SK-N-SH (cell line): ENCODE results near the gene PPIL1. TPM values are rescaled to one million over a fixed set of nuclear protein-coding genes. Genes with fewer than 3 reads are reported as not detected.

ENCODE experiments used
- CTCF ChIA-PET: fragments of 300-600, 350-600 bp; formaldehyde crosslinking; extraction: SDS; loops from one replicate; lab custom pipeline; 2021; lab: Yijun Ruan, JAX
- POLR2A ChIA-PET: fragments of 350-600 bp; sonication (Branson Sonifier 250); formaldehyde crosslinking; extraction: SDS; loops from one replicate; lab custom pipeline; 2020; ENCODE audit warnings: antibody characterized with exemption, inconsistent platforms; lab: Yijun Ruan, JAX
- DNase-seq: peaks from one replicate; pipeline ENCODE4 v3.0.0; 2012
- H2AFZ ChIP-seq: fragments of 200-600 bp; sonication (generic); 2 replicates; pipeline ENCODE4 v1.8.1; 2016; ENCODE audit warnings: antibody characterized with exemption, mild to moderate bottlenecking, low read depth
- H3F3A ChIP-seq: fragments of 200-600 bp; sonication (generic); replicated peaks from 2 replicates; pipeline ENCODE3; 2016; ENCODE audit warnings: antibody characterized with exemption, mild to moderate bottlenecking; ENCODE audit not compliant: insufficient read depth
- H3K27ac ChIP-seq, 2 experiments: fragments of 200-500 bp in 1 of 2; fragments of 200-600 bp in 1 of 2; sonication (Bioruptor generic) in 1 of 2; sonication (generic), shearing (Covaris generic) in 1 of 2; 2 replicates each; pipeline versions ENCODE4 v1.5.1 to v1.6.1; 2014 to 2016; ENCODE audit warnings: low read depth in 2 of 2, inconsistent platforms in 1 of 2, low read length in 1 of 2, mild to moderate bottlenecking in 1 of 2, mixed read lengths in 1 of 2
- H3K27me3 ChIP-seq: fragments of 200-600 bp; sonication (generic), shearing (Covaris generic); 2 replicates; pipeline ENCODE4 v1.6.1; 2016; ENCODE audit warnings: mixed run types; ENCODE audit not compliant: insufficient read depth
- H3K36me3 ChIP-seq, 2 experiments: fragments of 200-500 bp in 1 of 2; fragments of 200-600 bp in 1 of 2; sonication (Bioruptor generic) in 1 of 2; sonication (generic) in 1 of 2; replicated peaks in 1 of 2; 2 replicates each; pipeline versions ENCODE3 to v1.5.1; 2014 to 2016; ENCODE audit warnings: low read length in 1 of 2, mild to moderate bottlenecking in 1 of 2; ENCODE audit not compliant: insufficient read depth in 2 of 2, control insufficient read depth in 1 of 2
- H3K4me1 ChIP-seq, 2 experiments: fragments of 200-500 bp in 1 of 2; fragments of 200-600 bp in 1 of 2; sonication (Bioruptor generic) in 1 of 2; sonication (generic), shearing (Covaris generic) in 1 of 2; 2 replicates each; pipeline versions ENCODE4 v1.5.1 to v1.6.1; 2014 to 2016; ENCODE audit warnings: low read depth in 1 of 2, low read length in 1 of 2, mixed run types in 1 of 2; ENCODE audit not compliant: insufficient read depth in 2 of 2, control insufficient read depth in 1 of 2
- H3K4me2 ChIP-seq: fragments of 200-600 bp; sonication (generic), shearing (Covaris generic); 2 replicates; pipeline ENCODE4 v1.6.1; 2017; ENCODE audit warnings: mixed run types
- H3K4me3 ChIP-seq, 2 experiments: fragments of 200-500 bp in 1 of 2; fragments of 200-600 bp in 1 of 2; sonication (Bioruptor generic) in 1 of 2; sonication (generic), shearing (Covaris generic) in 1 of 2; 2 replicates each; pipeline versions ENCODE4 v1.5.1 to v1.8.1; 2014 to 2016; ENCODE audit warnings: low read depth in 2 of 2, inconsistent platforms in 1 of 2, low read length in 1 of 2, mild to moderate bottlenecking in 1 of 2, mixed read lengths in 1 of 2, moderate library complexity in 1 of 2
- H3K79me2 ChIP-seq: fragments of 200-600 bp; sonication (generic); 2 replicates; pipeline ENCODE4 v1.8.1; 2017; ENCODE audit warnings: mild to moderate bottlenecking; ENCODE audit not compliant: insufficient read depth
- H3K9ac ChIP-seq: fragments of 200-600 bp; sonication (generic); 2 replicates; pipeline ENCODE4 v1.6.1; 2017; ENCODE audit warnings: mixed run types
- H3K9me2 ChIP-seq: fragments of 200-600 bp; sonication (generic); 2 replicates; pipeline ENCODE4 v1.6.1; 2017; ENCODE audit warnings: mixed run types
- H3K9me3 ChIP-seq: fragments of 200-600 bp; sonication (generic); 2 replicates; pipeline ENCODE4 v1.6.1; 2017; ENCODE audit warnings: mixed run types, mild to moderate bottlenecking, moderate library complexity
- H4K20me1 ChIP-seq: fragments of 200-600 bp; sonication (generic); 2 replicates; pipeline ENCODE4 v1.6.1; 2017; ENCODE audit warnings: mild to moderate bottlenecking, mixed run types; ENCODE audit not compliant: insufficient read depth
- CHD2 ChIP-seq: fragments of 150-350 bp; IDR thresholded peaks from 2 replicates; pipeline ENCODE4 v1.6.1; 2018; ENCODE audit warnings: low read length; ENCODE audit not compliant: partially characterized antibody
- EP300 ChIP-seq, 2 experiments: IDR thresholded peaks; 2 replicates each; pipeline versions ENCODE4 v1.4.0 to v1.6.1; 2012; ENCODE audit warnings: borderline replicate concordance in 1 of 2, low read depth in 1 of 2, low read length in 1 of 2
- EZH2phosphoT487 ChIP-seq: fragments of 200-600 bp; sonication (generic); IDR thresholded peaks from 2 replicates; pipeline ENCODE4 v1.6.1; 2017; ENCODE audit warnings: low read depth, mixed run types, mild to moderate bottlenecking, antibody characterized with exemption, moderate library complexity, borderline replicate concordance
- FOXJ3 ChIP-seq: sonication (generic); formaldehyde crosslinking; IDR thresholded peaks from 2 replicates; pipeline ENCODE4 v1.5.1; 2020; ENCODE audit warnings: mild to moderate bottlenecking, missing genetic modification reagents
- FOXM1 ChIP-seq: IDR thresholded peaks from 2 replicates; pipeline ENCODE4 v1.4.0; 2012; ENCODE audit warnings: low read depth, mild to moderate bottlenecking
- GABPA ChIP-seq: IDR thresholded peaks from 2 replicates; pipeline ENCODE4 v1.4.0; 2012; ENCODE audit warnings: low read depth, mild to moderate bottlenecking
- GATA2 ChIP-seq: sonication (generic); formaldehyde crosslinking; IDR thresholded peaks from 2 replicates; pipeline ENCODE4 v1.5.0; 2020; ENCODE audit warnings: mild to moderate bottlenecking, missing genetic modification reagents
- MEF2A ChIP-seq: IDR thresholded peaks from 2 replicates; pipeline ENCODE4 v1.4.0; 2012; ENCODE audit warnings: low read depth, borderline replicate concordance
- NRF1 ChIP-seq: IDR thresholded peaks from 2 replicates; pipeline ENCODE4 v1.6.1; 2012; ENCODE audit warnings: low read depth, mild to moderate bottlenecking, low read length
- POLR2AphosphoS5 ChIP-seq: IDR thresholded peaks from 2 replicates; pipeline ENCODE4 v1.6.1; 2012; ENCODE audit warnings: low read depth, low read length
- RCOR1 ChIP-seq: fragments of 150-350 bp; IDR thresholded peaks from 2 replicates; pipeline ENCODE4 v1.6.1; 2017; ENCODE audit warnings: antibody characterized with exemption, low read length
- RFX5 ChIP-seq: IDR thresholded peaks from 2 replicates; pipeline ENCODE4 v1.6.1; 2012; ENCODE audit warnings: mild to moderate bottlenecking, improper control_type of control experiment, low read length
- SIN3A ChIP-seq: IDR thresholded peaks from 2 replicates; pipeline ENCODE4 v1.6.1; 2012; ENCODE audit warnings: low read depth, mild to moderate bottlenecking, low read length, moderate library complexity, borderline replicate concordance
- SMC3 ChIP-seq: IDR thresholded peaks from 2 replicates; pipeline ENCODE4 v1.6.1; 2012; ENCODE audit warnings: low read depth, low read length, improper control_type of control experiment
- TEAD4 ChIP-seq: IDR thresholded peaks from 2 replicates; pipeline ENCODE4 v1.4.0; 2012; ENCODE audit warnings: mild to moderate bottlenecking, borderline replicate concordance; ENCODE audit not compliant: insufficient read depth
- WGBS: methylation state at CpG from one replicate; pipeline ENCODE4 v1.1.6; 2017; ENCODE audit warnings: low lambda C conversion rate; 5-methylcytosine and 5-hydroxymethylcytosine counted together
- polyA plus RNA-seq, 3 experiments: library from polyadenylated mRNA; depleted of rRNA; stranded (reverse); fragments of >200 nt; gene quantifications; 2 replicates each; pipeline ENCODE4 v1.2.3, GENCODE V29; 2012
- TF ChIP-seq, protein P1 (sequence below): IDR thresholded peaks from 2 replicates; pipeline ENCODE4 v1.4.0; 2012; ENCODE audit warnings: low read depth, borderline replicate concordance
- TF ChIP-seq, protein P2 (sequence below): fragments of 150-350 bp; IDR thresholded peaks from 2 replicates; pipeline ENCODE4 v1.6.1; 2017; ENCODE audit warnings: antibody characterized with exemption, low read length, low read depth, borderline replicate concordance
- TF ChIP-seq, protein P3 (sequence below): IDR thresholded peaks from 2 replicates; pipeline ENCODE4 v1.4.0; 2012; ENCODE audit warnings: low read depth
- TF ChIP-seq, protein P4 (sequence below): IDR thresholded peaks from 2 replicates; pipeline ENCODE4; 2012
- TF ChIP-seq, protein P5 (sequence below): fragments of 150-350 bp; IDR thresholded peaks from 2 replicates; pipeline ENCODE4 v1.6.1; 2016; ENCODE audit warnings: mild to moderate bottlenecking, low read depth, low read length

Gene PPIL1
- polyA plus RNA-seq, 1 of the 3 experiments (the other 2 are of a cell fraction) = 36.6 TPM

DNA sequence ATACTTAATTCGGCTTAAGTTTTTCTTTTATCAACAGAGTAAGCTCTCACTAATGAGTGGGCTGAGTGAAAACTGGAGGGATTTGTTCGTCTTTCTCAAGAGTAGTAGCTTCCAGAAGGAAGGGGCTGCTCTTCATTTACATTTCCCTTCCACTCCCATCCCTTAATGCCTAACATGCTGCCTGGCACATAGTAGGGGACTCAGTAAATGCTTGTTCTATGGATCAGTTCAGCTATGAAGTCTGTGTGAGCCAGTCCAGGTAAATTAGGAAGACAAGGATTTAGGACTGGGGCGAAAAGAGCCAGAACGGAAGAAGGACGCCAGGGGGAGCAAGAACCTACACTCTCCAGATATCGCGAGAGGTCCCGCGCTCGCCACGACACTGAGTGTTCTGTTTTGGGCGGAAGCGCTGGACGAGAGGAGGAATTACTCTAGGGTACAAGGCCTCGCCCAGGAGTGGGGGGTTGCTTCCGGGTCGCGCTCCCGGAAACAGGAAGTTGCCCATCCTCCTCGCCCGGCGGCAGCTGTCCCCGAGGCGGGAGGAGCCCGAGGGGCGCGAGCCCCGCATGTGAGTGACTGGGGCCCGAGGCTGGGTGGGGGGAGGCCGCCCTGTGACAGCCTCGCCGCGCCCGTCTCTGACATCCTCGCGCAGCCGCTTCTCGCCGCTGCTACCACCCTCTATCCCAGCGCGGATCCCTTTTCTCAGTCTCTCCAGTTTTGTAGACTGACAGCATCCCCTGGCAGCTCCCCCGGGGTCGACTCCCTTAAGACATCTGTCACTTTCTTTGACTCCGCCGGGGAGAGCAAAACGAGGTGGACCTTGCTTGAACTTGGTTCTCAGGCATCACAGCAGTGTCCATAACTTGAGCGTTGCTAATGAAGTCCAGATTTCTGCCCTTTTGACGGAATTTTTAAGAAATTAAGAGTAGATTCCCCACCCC lies 11.1 kb upstream of the PPIL1 start, which contains the start of gene C6orf89 (continued):
- TF ChIP-seq RCOR1 (no peak), MEF2A (no peak), SMC3 (peak; percentile 84), CHD2 (peak; percentile 100)
- TF ChIP-seq, all 33 proteins: peak for 16

DNA sequence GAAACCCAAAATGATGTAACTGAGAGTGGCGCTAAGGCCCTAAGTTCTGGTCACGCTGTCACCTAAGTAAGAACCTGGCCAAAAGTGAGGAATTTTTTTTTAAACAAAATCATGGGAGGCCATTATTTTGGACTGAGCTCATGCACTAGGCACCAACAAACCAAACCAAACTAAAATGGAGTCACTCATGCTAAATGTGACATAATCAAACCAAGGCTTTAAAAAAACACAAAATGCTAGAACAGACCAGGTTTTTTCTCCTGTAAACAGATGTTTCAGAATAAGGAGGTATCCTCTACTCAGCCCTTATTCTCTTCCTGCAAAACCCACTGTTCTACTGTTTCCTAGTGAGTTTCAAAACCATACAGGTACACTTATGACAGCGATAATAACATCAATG lies 10.0 kb upstream of the PPIL1 start:
- Histone ChIP-seq H2AFZ (peak overlapping the region; percentile 94), H4K20me1 (no peaks in the 10 kb centered on the region)
- POLR2A ChIA-PET = interaction anchor here (1.7 to 4.6 kb wide), 2 partner anchors 10 to 133 kb away, joined by 11 to 26 read pairs; partner anchors contain the start of gene PPIL1

More for the DNA sequence above, 10.0 kb upstream of the PPIL1 start:
- Histone ChIP-seq H3K4me3 (no peak overlapping the region), H3K4me2 (no peak overlapping the region), H3K27me3 (no peaks in the 10 kb centered on the region), H3K9me2 (no peaks in the 10 kb centered on the region), H3K9me3 (no peaks in the 10 kb centered on the region), H3F3A (no peaks in the 10 kb centered on the region), H3K36me3 (no peaks in the 10 kb centered on the region), H3K79me2 (peaks cover 36% of the 10 kb centered on the region), H3K9ac (no peak overlapping the region), H3K4me1 (peaks cover 0 to 5% of the 10 kb centered on the region in 2 experiments; a peak in 1 of 4 replicates), H3K27ac (no peak overlapping the region)
- TF ChIP-seq EZH2phosphoT487 (no peak), FOXJ3 (CRISPR knock-in tag) (no peak), GABPA (no peak), FOXM1 (no peak), SIN3A (no peak), RCOR1 (no peak), EP300 (IDR thresholded peaks at IDR 0.05; ENCODE audit: borderline replicate concordance in 1 of 2, low read depth in 1 of 2, low read length in 1 of 2) (no peak), CHD2 (no peak), RFX5 (no peak), TEAD4 (no peak), POLR2AphosphoS5 (no peak), GATA2 (CRISPR knock-in tag) (no peak), NRF1 (no peak)
- TF ChIP-seq, protein P1, sequence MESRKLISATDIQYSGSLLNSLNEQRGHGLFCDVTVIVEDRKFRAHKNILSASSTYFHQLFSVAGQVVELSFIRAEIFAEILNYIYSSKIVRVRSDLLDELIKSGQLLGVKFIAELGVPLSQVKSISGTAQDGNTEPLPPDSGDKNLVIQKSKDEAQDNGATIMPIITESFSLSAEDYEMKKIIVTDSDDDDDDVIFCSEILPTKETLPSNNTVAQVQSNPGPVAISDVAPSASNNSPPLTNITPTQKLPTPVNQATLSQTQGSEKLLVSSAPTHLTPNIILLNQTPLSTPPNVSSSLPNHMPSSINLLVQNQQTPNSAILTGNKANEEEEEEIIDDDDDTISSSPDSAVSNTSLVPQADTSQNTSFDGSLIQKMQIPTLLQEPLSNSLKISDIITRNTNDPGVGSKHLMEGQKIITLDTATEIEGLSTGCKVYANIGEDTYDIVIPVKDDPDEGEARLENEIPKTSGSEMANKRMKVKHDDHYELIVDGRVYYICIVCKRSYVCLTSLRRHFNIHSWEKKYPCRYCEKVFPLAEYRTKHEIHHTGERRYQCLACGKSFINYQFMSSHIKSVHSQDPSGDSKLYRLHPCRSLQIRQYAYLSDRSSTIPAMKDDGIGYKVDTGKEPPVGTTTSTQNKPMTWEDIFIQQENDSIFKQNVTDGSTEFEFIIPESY = no peak
- TF ChIP-seq, protein P2, sequence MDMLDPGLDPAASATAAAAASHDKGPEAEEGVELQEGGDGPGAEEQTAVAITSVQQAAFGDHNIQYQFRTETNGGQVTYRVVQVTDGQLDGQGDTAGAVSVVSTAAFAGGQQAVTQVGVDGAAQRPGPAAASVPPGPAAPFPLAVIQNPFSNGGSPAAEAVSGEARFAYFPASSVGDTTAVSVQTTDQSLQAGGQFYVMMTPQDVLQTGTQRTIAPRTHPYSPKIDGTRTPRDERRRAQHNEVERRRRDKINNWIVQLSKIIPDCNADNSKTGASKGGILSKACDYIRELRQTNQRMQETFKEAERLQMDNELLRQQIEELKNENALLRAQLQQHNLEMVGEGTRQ = no peak
- TF ChIP-seq, protein P3, sequence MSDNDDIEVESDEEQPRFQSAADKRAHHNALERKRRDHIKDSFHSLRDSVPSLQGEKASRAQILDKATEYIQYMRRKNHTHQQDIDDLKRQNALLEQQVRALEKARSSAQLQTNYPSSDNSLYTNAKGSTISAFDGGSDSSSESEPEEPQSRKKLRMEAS = no peak
- TF ChIP-seq, protein P4, sequence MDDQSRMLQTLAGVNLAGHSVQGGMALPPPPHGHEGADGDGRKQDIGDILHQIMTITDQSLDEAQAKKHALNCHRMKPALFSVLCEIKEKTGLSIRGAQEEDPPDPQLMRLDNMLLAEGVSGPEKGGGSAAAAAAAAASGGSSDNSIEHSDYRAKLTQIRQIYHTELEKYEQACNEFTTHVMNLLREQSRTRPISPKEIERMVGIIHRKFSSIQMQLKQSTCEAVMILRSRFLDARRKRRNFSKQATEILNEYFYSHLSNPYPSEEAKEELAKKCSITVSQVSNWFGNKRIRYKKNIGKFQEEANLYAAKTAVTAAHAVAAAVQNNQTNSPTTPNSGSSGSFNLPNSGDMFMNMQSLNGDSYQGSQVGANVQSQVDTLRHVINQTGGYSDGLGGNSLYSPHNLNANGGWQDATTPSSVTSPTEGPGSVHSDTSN = no peak
- TF ChIP-seq, protein P5, sequence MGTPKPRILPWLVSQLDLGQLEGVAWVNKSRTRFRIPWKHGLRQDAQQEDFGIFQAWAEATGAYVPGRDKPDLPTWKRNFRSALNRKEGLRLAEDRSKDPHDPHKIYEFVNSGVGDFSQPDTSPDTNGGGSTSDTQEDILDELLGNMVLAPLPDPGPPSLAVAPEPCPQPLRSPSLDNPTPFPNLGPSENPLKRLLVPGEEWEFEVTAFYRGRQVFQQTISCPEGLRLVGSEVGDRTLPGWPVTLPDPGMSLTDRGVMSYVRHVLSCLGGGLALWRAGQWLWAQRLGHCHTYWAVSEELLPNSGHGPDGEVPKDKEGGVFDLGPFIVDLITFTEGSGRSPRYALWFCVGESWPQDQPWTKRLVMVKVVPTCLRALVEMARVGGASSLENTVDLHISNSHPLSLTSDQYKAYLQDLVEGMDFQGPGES = no peak
- CTCF ChIA-PET = interaction anchor here (1.0 to 3.6 kb wide), 22 partner anchors 10 to 327 kb away, joined by 3 to 74 read pairs (median 7); partner anchors contain the start of genes MTCH1 and PPIL1
- DNase-seq = no peak
- 95% methylated on average over 3 of the region's 3 CpGs for WGBS
